Spleen (tissue), 11 donors: ENCODE data around the gene SLC38A6. TPM values are rescaled to one million over a fixed set of nuclear protein-coding genes. Genes with fewer than 3 reads are reported as not detected.

ENCODE experiments used
- DNase-seq: peaks from one replicate; pipeline ENCODE4 v3.0.0-alpha.2; 2020
- H3K27ac ChIP-seq, 8 donors: fragments of 200-600 bp; sonication (generic) in 7 of 8; 1 replicate in 4 of 8; 2 replicates in 4 of 8; pipeline versions ENCODE4 v1.5.0 to v1.8.0; 2016 to 2021; ENCODE audit warnings: inconsistent platforms in 4 of 8, mild to moderate bottlenecking in 4 of 8, moderate library complexity in 1 of 8
- H3K27me3 ChIP-seq, 7 donors: fragments of 200-600 bp; sonication (generic) in 6 of 7; replicated peaks in 1 of 7; 1 replicate in 4 of 7; 2 replicates in 3 of 7; pipeline versions ENCODE4 v1.5.0 to v1.8.0; 2016 to 2021; ENCODE audit warnings: inconsistent platforms in 3 of 7, mild to moderate bottlenecking in 1 of 7
- H3K36me3 ChIP-seq, 6 donors: fragments of 200-600 bp; sonication (generic) in 5 of 6; 1 replicate in 4 of 6; 2 replicates in 2 of 6; pipeline versions ENCODE4 v1.5.0 to v1.8.0; 2016 to 2021; ENCODE audit warnings: inconsistent platforms in 2 of 6
- H3K4me1 ChIP-seq, 6 donors: fragments of 200-600 bp; sonication (generic) in 5 of 6; 1 replicate in 3 of 6; 2 replicates in 3 of 6; pipeline versions ENCODE4 v1.5.0 to v1.8.0; 2016 to 2021; ENCODE audit warnings: inconsistent platforms in 3 of 6
- H3K4me3 ChIP-seq, 8 donors: fragments of 200-600 bp; sonication (generic) in 7 of 8; 1 replicate in 4 of 8; 2 replicates in 4 of 8; pipeline versions ENCODE4 v1.5.0 to v1.8.0; 2016 to 2021; ENCODE audit warnings: inconsistent platforms in 4 of 8, mild to moderate bottlenecking in 4 of 8, moderate library complexity in 2 of 8
- H3K9me3 ChIP-seq, 8 donors: fragments of 200-600 bp; sonication (generic) in 7 of 8; 1 replicate in 4 of 8; 2 replicates in 4 of 8; pipeline versions ENCODE4 v1.5.0 to v1.8.0; 2016 to 2021; ENCODE audit warnings: inconsistent platforms in 4 of 8
- CTCF ChIP-seq, 11 experiments: fragments of 200-600 bp in 7 of 11; fragments of 450-650 bp in 4 of 11; sonication (generic) in 4 of 11; IDR thresholded peaks in 8 of 11; conservative IDR thresholded peaks in 3 of 11; 1 replicate in 7 of 11; 2 replicates in 4 of 11; pipeline versions ENCODE4 v1.4.0 to v1.8.0; 2016 to 2021; ENCODE audit warnings: antibody characterized with exemption in 11 of 11, inconsistent platforms in 4 of 11, mild to moderate bottlenecking in 1 of 11
- POLR2A ChIP-seq, 3 donors: fragments of 450-650 bp; IDR thresholded peaks; one replicate each; pipeline ENCODE4 v1.5.1; 2017; ENCODE audit warnings: antibody characterized with exemption in 3 of 3, mild to moderate bottlenecking in 1 of 3
- POLR2AphosphoS5 ChIP-seq, 3 donors: sonication (generic); formaldehyde crosslinking; IDR thresholded peaks; one replicate each; pipeline ENCODE4 v1.5.1; 2017; ENCODE audit warnings: antibody characterized with exemption in 3 of 3
- WGBS, 5 donors: extraction: QIAGEN DNeasy Blood & Tissue Kit in 3 of 5; methylation state at CpG; one replicate each; pipeline versions ENCODE4 v1.1.5 to v1.1.7; 2013 to 2018; 5-methylcytosine and 5-hydroxymethylcytosine counted together
- intact Hi-C: fragments of 100-400 bp; cut with DNase I; formaldehyde crosslinking; loops from one replicate; pipeline ENCODE4 v1.15.0; 2023; ENCODE audit warnings: low total_unique reads
- polyA plus RNA-seq, 3 donors: library from polyadenylated mRNA; stranded (reverse); fragments of 200-250 nt; gene quantifications; one replicate each; pipeline ENCODE4 v1.2.1, GENCODE V29; 2013
- total RNA-seq, 7 donors: library from RNA; depleted of rRNA in 3 of 7; stranded (reverse); fragments of >200 nt in 3 of 7; fragmentation: NEBNext Ultra II Directional in 4 of 7; extraction: Animal tissue kit (Norgen Biotek cat#: 25700) in 4 of 7; gene quantifications; one replicate each; pipeline versions ENCODE4 v1.1.0 to v1.2.1, GENCODE V29; 2016 to 2021
- donor health status: healthy with polysubstance abuse.
- donor health status: DM: no; HTN: no; CAD: no; lungs with moderate emphysema.
- donor health status: DM: no; HTN: no; CAD: no.
- donor health status: Bipolar disorder and iron deficiency.
- donor health status: healthy.
- donor health status: DM: no; HTN: no; CAD: no.
- donor health status: DM: yes; HTN: yes; CAD: no.

Gene SLC38A6
- total and polyA plus RNA-seq, 10 donors, result 9.5 to 34.2 (median 17.5) TPM

DNA sequence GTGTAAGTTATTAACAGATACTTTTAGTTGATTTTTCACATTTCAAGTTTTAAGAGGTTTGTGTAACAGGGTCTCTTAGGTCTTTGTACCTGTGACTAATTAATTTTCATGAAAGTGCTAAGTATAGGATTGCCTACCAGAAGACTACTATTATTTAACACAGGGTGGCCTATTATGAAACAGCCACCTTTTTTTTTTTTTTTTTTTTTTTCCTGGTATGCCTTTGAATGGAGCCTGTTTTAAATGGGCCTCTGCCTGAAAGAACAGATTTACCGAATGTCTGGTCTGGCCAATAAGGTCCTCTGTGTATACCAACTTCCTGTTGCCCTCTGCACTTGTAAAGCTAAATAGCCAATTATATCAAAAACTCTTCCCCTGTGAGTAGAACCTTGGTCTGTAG, 62.5 kb downstream of the SLC38A6 start:
- no peak for DNase-seq
- Histone ChIP-seq H3K36me3 (peaks cover 0 to 14% (median 0%) of the 10 kb centered on the region in 6 donors), H3K4me3 (no peak overlapping the region), H3K4me1 (no peaks in the 10 kb centered on the region), H3K9me3 (no peaks in the 10 kb centered on the region), H3K27ac (no peak overlapping the region), H3K27me3 (no peaks in the 10 kb centered on the region)
- TF ChIP-seq POLR2AphosphoS5 (IDR thresholded peaks at IDR 0.05) (no peak), POLR2A (IDR thresholded peaks at IDR 0.05) (no peak), CTCF (IDR thresholded peaks at IDR 0.05 in 8 of 11, conservative IDR thresholded peaks at IDR 0.05 in 3 of 11) (no peak)
- 75 to 96% (median 85%) methylated on average over 1 of the region's 1 CpG for WGBS, 5 donors
- intact Hi-C loops, result no loop called here

DNA sequence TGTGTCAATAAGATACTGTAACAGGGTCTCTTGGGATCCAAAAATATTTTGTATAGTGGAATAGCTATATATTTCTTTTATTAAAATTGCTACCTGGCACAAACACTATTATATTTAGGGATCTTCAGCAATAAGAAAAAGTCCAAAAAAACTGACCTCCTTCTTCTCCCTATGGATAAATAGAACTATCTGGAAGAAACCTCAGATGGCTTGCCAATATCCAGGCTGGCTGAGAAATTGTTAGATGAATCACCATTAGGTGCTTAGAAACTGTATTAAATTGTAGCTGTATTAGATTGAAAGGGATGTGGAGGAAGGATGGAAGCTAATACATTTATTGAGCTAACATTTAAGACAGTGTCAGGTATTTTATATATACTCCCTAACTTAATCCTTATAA, 66.0 kb downstream of the SLC38A6 start:
- intact Hi-C loops, result no loop called here
- H3K27me3 ChIP-seq, result no peaks in the 10 kb centered on the region
- no peak overlapping the region for H3K4me3 ChIP-seq
- peaks cover 0 to 14% (median 0%) of the 10 kb centered on the region in 6 donors for H3K36me3 ChIP-seq
- no peak for DNase-seq
- H3K27ac ChIP-seq, result no peak overlapping the region
- TF ChIP-seq CTCF (IDR thresholded peaks at IDR 0.05 in 8 of 11, conservative IDR thresholded peaks at IDR 0.05 in 3 of 11), result no peak
- no peak for TF ChIP-seq POLR2AphosphoS5 (IDR thresholded peaks at IDR 0.05)
- no peak for TF ChIP-seq POLR2A (IDR thresholded peaks at IDR 0.05)
- H3K9me3 ChIP-seq, result no peaks in the 10 kb centered on the region
- no peaks in the 10 kb centered on the region for H3K4me1 ChIP-seq

GRCh38 chr14:61048640-61049039, 67.6 kb downstream of the SLC38A6 start:
- H3K27me3 ChIP-seq, result no peaks in the 10 kb centered on the region
- TF ChIP-seq POLR2AphosphoS5 (IDR thresholded peaks at IDR 0.05), result no peak
- no peak for TF ChIP-seq POLR2A (IDR thresholded peaks at IDR 0.05)
- TF ChIP-seq CTCF (IDR thresholded peaks at IDR 0.05 in 8 of 11, conservative IDR thresholded peaks at IDR 0.05 in 3 of 11), result no peak
- H3K9me3 ChIP-seq, result peaks cover 0 to 9% (median 7%) of the 10 kb centered on the region in 8 donors
- peaks cover 0 to 25% (median 0%) of the 10 kb centered on the region in 6 donors for H3K36me3 ChIP-seq
- H3K4me3 ChIP-seq, result no peak overlapping the region
- no peaks in the 10 kb centered on the region for H3K4me1 ChIP-seq
- intact Hi-C loops, result no loop called here
- no peak for DNase-seq
- H3K27ac ChIP-seq, result no peak overlapping the region

- TF ChIP-seq POLR2A (IDR thresholded peaks at IDR 0.05) (no peak), CTCF (IDR thresholded peaks at IDR 0.05 in 8 of 11, conservative IDR thresholded peaks at IDR 0.05 in 3 of 11) (no peak), POLR2AphosphoS5 (IDR thresholded peaks at IDR 0.05) (no peak)
- Histone ChIP-seq H3K4me3 (no peak overlapping the region), H3K27ac (no peak overlapping the region), H3K4me1 (no peaks in the 10 kb centered on the region), H3K36me3 (peaks cover 0 to 23% (median 0%) of the 10 kb centered on the region in 6 donors), H3K27me3 (no peaks in the 10 kb centered on the region), H3K9me3 (peaks cover 0 to 18% (median 12%) of the 10 kb centered on the region in 8 donors)
- intact Hi-C loops, result no loop called here
- no peak for DNase-seq
- WGBS, 5 donors, result 80 to 98% (median 95%) methylated on average over 2 of the region's 2 CpGs
Measured at GRCh38 chr14:61050417-61050816, 69.4 kb downstream of the SLC38A6 start.
